Measurements from ENCODE around the gene CACNG1. TPM values are rescaled to one million over a fixed set of nuclear protein-coding genes. Genes with fewer than 3 reads are reported as not detected.

The CACNG1 gene
- total RNA-seq, 1 experiment from 2014 or later, result not detected

DNA sequence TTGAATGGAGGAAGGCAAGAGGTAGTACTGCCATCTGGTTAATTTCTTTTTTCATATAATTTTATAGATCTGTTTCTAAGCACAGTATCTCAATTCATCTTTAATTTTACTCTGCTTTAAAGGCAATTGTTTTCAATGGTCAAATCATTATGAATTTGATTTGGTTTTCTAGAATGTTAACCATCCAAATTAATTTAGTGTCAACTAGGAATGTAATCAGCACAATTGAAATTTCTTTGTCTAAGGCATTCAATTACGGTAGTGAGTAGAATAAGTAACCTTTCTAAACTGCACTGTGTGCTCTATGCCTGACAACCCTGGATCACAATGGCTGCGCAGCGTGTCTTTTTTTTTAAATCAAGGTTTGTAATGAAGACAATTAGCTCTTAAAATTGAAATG lies 44.3 kb downstream of the CACNG1 start:
- Histone ChIP-seq H3K23me2 (ENCODE audit: insufficient read length, low read depth, low read length, poor library complexity, severe bottlenecking) (no peaks in the 10 kb centered on the region), H3K14ac (ENCODE audit: insufficient read depth, low read length) (no peak overlapping the region), H3K27ac (ENCODE audit: insufficient read length, low read depth, low read length) (no peak overlapping the region), H2AK5ac (ENCODE audit: insufficient read length, low read length) (no peak overlapping the region), H3K79me1 (ENCODE audit: insufficient read depth, low read depth, low read length, poor library complexity, severe bottlenecking) (no peaks in the 10 kb centered on the region), H3K9me3 (ENCODE audit: control insufficient read depth, low read depth, low read length) (no peaks in the 10 kb centered on the region), H2BK15ac (ENCODE audit: low read depth, low read length) (no peak overlapping the region), H3K18ac (ENCODE audit: insufficient read length, low read depth, low read length) (no peak overlapping the region), H3K27me3 (ENCODE audit: insufficient read depth, low read length) (no peaks in the 10 kb centered on the region), H2AFZ (ENCODE audit: low read length) (no peak overlapping the region), H4K20me1 (ENCODE audit: control insufficient read depth, insufficient read depth, insufficient read length) (no peaks in the 10 kb centered on the region), H2BK12ac (ENCODE audit: insufficient read length, low read depth, low read length) (no peak overlapping the region), H3K56ac (ENCODE audit: insufficient read length, low read depth, low read length) (no peak overlapping the region), H3K9ac (ENCODE audit: extremely low read depth, insufficient read length, low read length) (no peak overlapping the region), H2BK5ac (ENCODE audit: insufficient read length, low read length) (no peak overlapping the region), H3K4me2 (ENCODE audit: insufficient read depth, insufficient read length, low read length) (no peak overlapping the region), H3K23ac (ENCODE audit: insufficient read length, low read depth, low read length) (no peak overlapping the region), H2BK20ac (ENCODE audit: low read depth, low read length, poor library complexity, severe bottlenecking) (no peak overlapping the region), H2BK120ac (ENCODE audit: low read depth, low read length, poor library complexity, severe bottlenecking) (no peak overlapping the region), H4K5ac (ENCODE audit: insufficient read length, low read depth, low read length) (no peak overlapping the region), H3K79me2 (ENCODE audit: insufficient read depth, low read length) (no peaks in the 10 kb centered on the region), H3T11ph (ENCODE audit: low read length) (no peak overlapping the region), H3K4me1 (ENCODE audit: insufficient read depth, low read length) (no peaks in the 10 kb centered on the region), H4K8ac (replicated peaks; ENCODE audit: insufficient read length, low read depth, low read length) (no peak overlapping the region), H4K91ac (ENCODE audit: insufficient read length, low read depth, low read length) (no peak overlapping the region), H3K4ac (ENCODE audit: low read depth, low read length) (no peak overlapping the region)
- TF ChIP-seq, protein P1, sequence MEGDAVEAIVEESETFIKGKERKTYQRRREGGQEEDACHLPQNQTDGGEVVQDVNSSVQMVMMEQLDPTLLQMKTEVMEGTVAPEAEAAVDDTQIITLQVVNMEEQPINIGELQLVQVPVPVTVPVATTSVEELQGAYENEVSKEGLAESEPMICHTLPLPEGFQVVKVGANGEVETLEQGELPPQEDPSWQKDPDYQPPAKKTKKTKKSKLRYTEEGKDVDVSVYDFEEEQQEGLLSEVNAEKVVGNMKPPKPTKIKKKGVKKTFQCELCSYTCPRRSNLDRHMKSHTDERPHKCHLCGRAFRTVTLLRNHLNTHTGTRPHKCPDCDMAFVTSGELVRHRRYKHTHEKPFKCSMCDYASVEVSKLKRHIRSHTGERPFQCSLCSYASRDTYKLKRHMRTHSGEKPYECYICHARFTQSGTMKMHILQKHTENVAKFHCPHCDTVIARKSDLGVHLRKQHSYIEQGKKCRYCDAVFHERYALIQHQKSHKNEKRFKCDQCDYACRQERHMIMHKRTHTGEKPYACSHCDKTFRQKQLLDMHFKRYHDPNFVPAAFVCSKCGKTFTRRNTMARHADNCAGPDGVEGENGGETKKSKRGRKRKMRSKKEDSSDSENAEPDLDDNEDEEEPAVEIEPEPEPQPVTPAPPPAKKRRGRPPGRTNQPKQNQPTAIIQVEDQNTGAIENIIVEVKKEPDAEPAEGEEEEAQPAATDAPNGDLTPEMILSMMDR (conservative IDR thresholded peaks at IDR 0.05), result no peak
- no peak for DNase-seq
- Mint-ChIP-seq H3K4me1 (no peaks in the 10 kb centered on the region), H3K36me3 (ENCODE audit: insufficient read depth in 1 of 3, low read depth in 3 of 3) (peaks cover 11 to 28% (median 20%) of the 10 kb centered on the region in 3 experiments), H3K27me3 (ENCODE audit: low read depth) (no peaks in the 10 kb centered on the region), H3K27ac (no peak overlapping the region), H3K9me3 (peaks cover 3 to 7% of the 10 kb centered on the region in 2 experiments; a peak in 1 of 5 replicates), H3K4me3 (no peak overlapping the region)
- WGBS (ENCODE audit: extremely low coverage, insufficient read length, low lambda C conversion rate), result no CpG with 5 or more reads among the region's 3 CpGs

All from H9 (cell line).